CD4-positive, alpha-beta T cell treated with Interleukin-21 for 1 hour (primary cell): ENCODE results near the gene OGDHL.
"Not testable (repeated sequence)": the region's sequence is repeated elsewhere in the genome, so short reads cannot be mapped to it uniquely, and the experiment has no call there.

Experiments used
- DNase-seq: peaks from one replicate; pipeline ENCODE4 v3.0.0-alpha.2; 2020

OGDHL gene

GRCh38 chr10:49761789-49762565 lies at the start of gene OGDHL:
TSS of gene OGDHL (minus strand) at chr10:49762323. CDS start at chr10:49758592, 3,731 bp downstream.
- DNase-seq: peak; percentile 22

- DNase-seq: no peak
Observed at GRCh38 chr10:49803988-49804387, 41.9 kb upstream of the OGDHL start.

GRCh38 chr10:49798275-49798674 lies 36.2 kb upstream of the OGDHL start:
- no peak for DNase-seq

GRCh38 chr10:49791100-49791499 lies 29.0 kb upstream of the OGDHL start:
- no peak for DNase-seq

GRCh38 chr10:49784681-49785080 lies 22.6 kb upstream of the OGDHL start:
- no peak for DNase-seq

- no peak for DNase-seq
Observed at GRCh38 chr10:49783645-49784044, 21.5 kb upstream of the OGDHL start.

- DNase-seq: no peak
Observed at GRCh38 chr10:49781247-49781646, 19.1 kb upstream of the OGDHL start.

GRCh38 chr10:49778197-49778596 lies 16.1 kb upstream of the OGDHL start:
- no peak for DNase-seq

- DNase-seq: no peak
Observed at GRCh38 chr10:49776851-49777250, 14.7 kb upstream of the OGDHL start.

GRCh38 chr10:49775014-49775413 lies 12.9 kb upstream of the OGDHL start:
- no peak for DNase-seq

- not testable (repeated sequence) for DNase-seq
Observed at GRCh38 chr10:49772944-49773343, 10.8 kb upstream of the OGDHL start.

- DNase-seq: not testable (repeated sequence)
Observed at GRCh38 chr10:49771046-49771445, 8.9 kb upstream of the OGDHL start.

- DNase-seq: no peak
Observed at GRCh38 chr10:49769692-49770091, 7.6 kb upstream of the OGDHL start.

- DNase-seq: no peak
Observed at GRCh38 chr10:49768731-49769130, 6.6 kb upstream of the OGDHL start.

GRCh38 chr10:49768329-49768728 lies 6.2 kb upstream of the OGDHL start:
- DNase-seq: no peak

GRCh38 chr10:49767752-49768151 lies 5.6 kb upstream of the OGDHL start:
- DNase-seq: no peak

- DNase-seq: no peak
Observed at GRCh38 chr10:49766484-49766883, 4.4 kb upstream of the OGDHL start.

GRCh38 chr10:49762566-49762877 lies 399 bp upstream of the OGDHL start:
- no peak for DNase-seq

- no peak for DNase-seq
Observed at GRCh38 chr10:49761201-49761788, 828 bp downstream of the OGDHL start.

- DNase-seq: no peak
Observed at GRCh38 chr10:49760789-49761188, 1.3 kb downstream of the OGDHL start.

GRCh38 chr10:49759787-49760551 lies 2.2 kb downstream of the OGDHL start:
- no peak for DNase-seq

GRCh38 chr10:49758249-49758930 lies 3.7 kb downstream of the OGDHL start:
- DNase-seq: no peak

GRCh38 chr10:49756641-49757040 lies 5.5 kb downstream of the OGDHL start:
- DNase-seq: no peak
